Measurements from ENCODE around the gene PIRT.

DNA sequence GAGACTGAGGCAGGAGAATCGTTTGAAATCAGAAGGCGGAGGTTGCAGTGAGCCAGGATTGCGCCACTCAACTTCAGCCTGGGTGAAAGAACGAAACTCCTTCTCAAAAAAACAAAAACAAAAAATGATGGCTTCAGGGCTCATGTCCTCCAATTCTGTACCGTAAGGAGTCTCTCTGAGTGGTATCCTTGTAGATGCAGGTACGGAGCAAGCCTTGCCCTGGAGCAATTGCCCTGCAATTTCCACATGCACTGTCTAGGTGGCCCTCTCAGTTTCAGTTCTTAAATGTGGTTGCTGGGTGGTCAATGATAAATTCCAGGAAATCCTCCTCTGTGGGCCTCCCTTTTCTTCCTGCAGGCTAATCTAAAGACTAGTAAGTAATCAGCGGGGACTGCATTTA is 44.6 kb downstream of the PIRT start:
- TF ChIP-seq, protein P1, sequence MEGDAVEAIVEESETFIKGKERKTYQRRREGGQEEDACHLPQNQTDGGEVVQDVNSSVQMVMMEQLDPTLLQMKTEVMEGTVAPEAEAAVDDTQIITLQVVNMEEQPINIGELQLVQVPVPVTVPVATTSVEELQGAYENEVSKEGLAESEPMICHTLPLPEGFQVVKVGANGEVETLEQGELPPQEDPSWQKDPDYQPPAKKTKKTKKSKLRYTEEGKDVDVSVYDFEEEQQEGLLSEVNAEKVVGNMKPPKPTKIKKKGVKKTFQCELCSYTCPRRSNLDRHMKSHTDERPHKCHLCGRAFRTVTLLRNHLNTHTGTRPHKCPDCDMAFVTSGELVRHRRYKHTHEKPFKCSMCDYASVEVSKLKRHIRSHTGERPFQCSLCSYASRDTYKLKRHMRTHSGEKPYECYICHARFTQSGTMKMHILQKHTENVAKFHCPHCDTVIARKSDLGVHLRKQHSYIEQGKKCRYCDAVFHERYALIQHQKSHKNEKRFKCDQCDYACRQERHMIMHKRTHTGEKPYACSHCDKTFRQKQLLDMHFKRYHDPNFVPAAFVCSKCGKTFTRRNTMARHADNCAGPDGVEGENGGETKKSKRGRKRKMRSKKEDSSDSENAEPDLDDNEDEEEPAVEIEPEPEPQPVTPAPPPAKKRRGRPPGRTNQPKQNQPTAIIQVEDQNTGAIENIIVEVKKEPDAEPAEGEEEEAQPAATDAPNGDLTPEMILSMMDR (conservative IDR thresholded peaks at IDR 0.05 in 1 of 2, IDR thresholded peaks at IDR 0.05 in 1 of 2; ENCODE audit: extremely low read depth in 1 of 2, insufficient read depth in 1 of 2, low read depth in 1 of 2, low read length in 2 of 2), result no peak
- no peak for TF ChIP-seq EZH2 (IDR thresholded peaks at IDR 0.05; ENCODE audit: borderline replicate concordance, low read length)

Data from mammary epithelial cell (primary cell).